HG03457 (cell line): ENCODE measurements around the gene OTOP2.
"Not testable (repeated sequence)": the region's sequence is repeated elsewhere in the genome, so short reads cannot be mapped to it uniquely, and the experiment has no call there.

Experiments used
- ATAC-seq: cut with Tn5 transposase; IDR thresholded peaks from one replicate; pipeline ENCODE4 v1.9.1; 2021; ENCODE audit warnings: moderate number of reproducible peaks; ENCODE audit not compliant: unreplicated experiment

Gene OTOP2

GRCh38 chr17:74900208-74900607 is 23.9 kb upstream of the OTOP2 start:
- ATAC-seq = no peak

DNA sequence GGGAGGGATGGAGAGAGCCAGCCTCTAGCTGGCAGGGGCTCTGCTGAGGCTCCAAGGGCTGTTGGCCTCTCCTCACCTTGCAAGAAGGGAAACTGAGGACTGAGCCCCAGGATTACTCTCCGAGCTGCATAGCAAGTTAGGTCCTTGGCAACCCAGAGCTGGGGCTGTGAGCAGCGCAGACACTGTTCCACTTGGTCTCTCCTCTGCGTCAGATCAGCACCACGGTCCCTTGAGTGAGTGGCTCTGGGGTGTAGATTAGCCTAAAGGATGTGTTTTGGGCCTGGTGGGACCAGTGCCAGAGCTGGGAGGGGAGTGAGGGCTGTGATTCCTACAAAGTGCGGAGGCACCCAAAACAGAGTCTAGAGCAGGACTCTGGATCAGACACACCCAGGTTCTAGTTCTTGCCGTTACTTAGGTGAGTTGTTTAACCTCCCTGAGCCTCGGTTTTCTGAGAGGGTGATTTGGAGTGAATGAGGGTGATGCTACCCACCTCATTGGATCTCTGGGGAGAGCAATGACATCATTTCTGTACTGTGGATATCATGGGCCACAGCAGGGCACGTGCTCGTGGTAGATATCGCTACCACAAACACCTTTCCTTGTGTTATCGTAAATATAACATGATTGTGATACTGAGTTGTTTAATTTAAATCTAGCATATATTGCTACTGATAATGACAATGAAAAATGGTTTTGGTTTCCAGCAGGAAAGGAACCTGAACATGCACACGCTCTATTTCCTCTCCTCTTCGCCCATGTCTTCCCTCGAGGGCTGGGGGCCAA is 22.5 kb upstream of the OTOP2 start:
- no peak for ATAC-seq

DNA sequence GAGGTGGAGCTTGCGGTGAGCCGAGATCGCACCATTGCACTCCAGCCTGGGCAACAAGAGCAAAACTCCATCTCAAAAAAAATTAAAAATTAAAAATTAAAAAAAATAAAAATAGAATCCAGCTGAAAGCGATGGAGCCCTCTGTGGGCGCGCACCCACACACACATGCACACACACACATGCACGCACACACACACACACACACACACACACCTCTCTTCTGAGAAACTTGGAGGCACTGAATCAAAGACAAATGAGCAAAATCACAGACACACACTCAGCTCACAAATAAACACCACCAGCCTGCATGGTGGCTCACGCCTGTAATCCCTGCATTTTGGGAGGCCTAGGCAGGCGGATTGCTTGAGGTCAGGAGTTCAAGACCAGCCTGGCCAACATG is 21.0 kb upstream of the OTOP2 start:
- no peak for ATAC-seq

DNA sequence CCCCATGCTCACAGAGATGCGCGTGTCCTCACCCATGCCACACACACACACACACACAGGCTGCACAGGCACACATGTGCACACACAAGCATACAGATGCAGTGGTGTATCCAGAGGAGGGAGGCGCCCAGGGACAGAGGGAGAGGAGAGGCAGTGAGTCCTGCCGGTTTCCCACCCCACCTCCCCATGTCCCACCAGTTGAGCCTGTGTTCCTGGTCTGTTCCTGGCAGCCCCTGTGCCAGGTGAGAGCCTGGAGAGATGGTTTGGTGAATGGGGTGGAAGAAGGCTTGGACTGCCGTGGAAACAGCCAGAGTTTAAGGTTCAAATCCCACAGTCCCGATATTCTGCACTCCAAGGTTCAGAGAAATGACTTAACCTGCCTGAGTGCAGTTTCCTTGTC is 20.4 kb upstream of the OTOP2 start:
- no peak for ATAC-seq

GRCh38 chr17:74904687-74905409 is 19.2 kb upstream of the OTOP2 start:
- ATAC-seq = no peak

DNA sequence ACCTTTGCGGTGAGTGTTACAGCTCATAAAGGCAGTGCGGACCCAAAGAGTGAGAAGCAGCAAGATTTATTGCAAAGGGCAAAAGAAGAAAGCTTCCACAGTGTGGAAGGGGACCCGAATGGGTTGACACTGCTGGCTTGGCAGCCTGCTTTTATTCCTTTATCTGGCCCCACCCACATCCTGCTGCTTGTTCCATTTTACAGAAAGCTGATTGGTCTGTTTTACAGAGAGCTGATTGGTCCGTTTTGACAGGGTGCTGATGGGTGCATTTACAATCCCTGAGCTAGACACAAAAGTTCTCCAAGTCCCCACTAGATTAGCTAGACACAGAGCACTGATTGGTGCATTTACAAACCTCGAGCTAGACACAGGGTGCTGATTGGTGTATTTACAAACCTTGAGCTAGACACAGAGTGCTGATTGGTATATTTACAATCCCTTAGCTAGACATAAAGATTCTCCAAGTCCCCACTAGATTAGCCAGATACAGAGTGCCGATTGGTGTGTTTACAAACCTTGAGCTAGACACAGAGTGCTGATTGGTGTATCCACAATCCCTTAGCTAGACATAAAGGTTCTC is 17.8 kb upstream of the OTOP2 start:
- not testable (repeated sequence) for ATAC-seq

DNA sequence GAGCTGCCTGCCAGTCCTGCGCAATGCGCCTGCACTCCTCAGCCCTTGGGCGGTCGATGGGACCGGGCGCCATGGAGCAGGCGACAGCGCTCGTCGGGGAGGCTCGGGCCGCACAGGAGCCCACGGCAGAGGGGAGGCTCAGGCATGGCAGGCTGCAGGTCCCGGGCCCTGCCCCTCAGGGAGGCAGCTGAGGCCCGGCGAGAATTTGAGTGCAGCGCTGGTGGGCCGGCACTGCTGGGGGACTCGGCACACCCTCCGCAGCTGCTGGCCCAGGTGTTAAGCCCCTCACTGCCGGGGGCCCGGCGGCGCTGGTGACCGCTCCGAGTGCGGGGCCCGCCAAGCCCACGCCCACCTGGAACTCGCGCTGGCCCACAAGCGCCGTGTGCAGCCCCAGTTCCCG is 17.1 kb upstream of the OTOP2 start:
- ATAC-seq = no peak

DNA sequence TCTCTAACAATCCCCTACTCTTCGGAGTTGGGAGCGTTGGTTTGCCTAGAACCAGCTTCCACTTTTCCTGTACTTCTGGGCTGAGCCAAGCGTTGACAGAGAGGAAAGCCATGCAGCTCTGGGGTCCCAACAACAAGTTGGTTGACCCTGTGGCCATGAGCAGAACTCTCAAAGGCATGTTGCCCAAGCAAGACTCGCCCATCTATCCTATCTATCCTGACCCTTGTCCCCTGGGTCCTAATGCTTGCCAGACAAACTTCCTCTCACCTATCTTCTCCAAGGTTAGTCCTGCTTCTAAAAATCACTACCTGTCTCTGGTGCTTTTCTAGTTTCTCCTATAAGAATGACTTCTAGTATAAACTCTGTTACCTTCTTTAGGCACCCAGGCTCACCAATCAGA is 15.0 kb upstream of the OTOP2 start:
- ATAC-seq = not testable (repeated sequence)

GRCh38 chr17:74911423-74911822 is 12.7 kb upstream of the OTOP2 start:
- not testable (repeated sequence) for ATAC-seq

- ATAC-seq = no peak
Observed at GRCh38 chr17:74916136-74916850, 7.8 kb upstream of the OTOP2 start.

DNA sequence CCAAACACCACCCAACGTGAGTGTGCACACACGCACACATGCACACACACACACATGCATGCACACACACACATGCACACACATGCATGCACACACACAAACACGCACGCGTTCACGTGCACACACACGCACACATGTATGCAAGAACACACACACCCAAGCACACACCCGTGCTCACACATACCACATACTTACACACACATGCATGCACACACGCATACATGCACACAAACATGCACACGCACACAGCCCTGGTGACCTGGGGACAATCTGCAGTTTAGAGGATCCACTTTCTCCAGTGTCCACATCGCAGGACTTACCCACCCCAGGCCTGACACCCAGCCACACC is 7.2 kb upstream of the OTOP2 start:
- ATAC-seq = no peak

GRCh38 chr17:74917430-74917829 is 6.6 kb upstream of the OTOP2 start:
- ATAC-seq = no peak

DNA sequence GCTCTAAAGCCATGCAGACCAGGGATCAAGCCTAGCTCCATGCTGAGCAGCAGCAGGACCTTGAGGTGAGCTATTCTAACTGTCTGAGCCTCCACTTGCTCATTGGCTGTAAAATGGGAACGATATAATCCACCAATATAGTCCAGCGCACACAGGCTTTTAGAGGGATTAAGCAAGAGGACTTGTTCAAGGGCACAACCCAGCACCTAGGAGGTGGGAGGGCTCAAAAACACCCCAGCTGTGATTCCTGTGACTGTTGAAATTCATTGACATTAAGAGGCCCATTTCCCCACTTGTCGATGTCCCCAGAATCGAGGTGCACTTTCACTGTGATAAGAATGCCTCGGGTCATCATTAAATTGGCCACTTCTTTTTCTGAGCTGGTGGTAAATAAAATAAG is 5.2 kb upstream of the OTOP2 start:
- ATAC-seq = no peak

- no peak for ATAC-seq
Observed at GRCh38 chr17:74919440-74920305, 4.4 kb upstream of the OTOP2 start.

- no peak for ATAC-seq
Observed at GRCh38 chr17:74920306-74920620, 3.8 kb upstream of the OTOP2 start.

- no peak for ATAC-seq
Observed at GRCh38 chr17:74920642-74921025, 3.4 kb upstream of the OTOP2 start.

GRCh38 chr17:74921026-74921681 is 2.9 kb upstream of the OTOP2 start:
- ATAC-seq = no peak

DNA sequence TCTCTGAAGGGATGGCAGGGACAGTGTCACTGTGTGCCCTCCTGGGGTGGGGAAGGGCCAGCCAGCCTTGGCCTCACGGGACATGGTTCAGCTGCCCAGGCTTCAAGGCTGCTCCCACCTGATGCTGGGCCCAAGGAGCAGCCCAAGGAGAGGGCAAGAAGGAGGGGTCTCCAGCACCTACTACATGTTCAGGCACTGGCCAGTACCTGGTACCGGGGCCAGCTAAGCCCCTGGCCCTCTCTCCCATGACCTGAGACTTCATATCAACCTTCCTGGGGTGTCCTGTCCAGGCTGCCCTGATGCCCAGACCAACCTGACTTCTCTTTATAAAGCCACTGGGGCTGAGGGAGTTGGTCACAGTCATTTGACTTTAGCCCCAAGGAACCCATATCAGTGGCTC is 2.3 kb upstream of the OTOP2 start:
- no peak for ATAC-seq

- no peak for ATAC-seq
Observed at GRCh38 chr17:74922172-74922571, 1.9 kb upstream of the OTOP2 start.
